ENCODE measurements around the gene GBF1.

The GBF1 gene

GRCh38 chr10:102347236-102347828, 102.0 kb downstream of the GBF1 start:
- DNase-seq (ENCODE audit: low spot score), result peak; percentile 66

- DNase-seq (ENCODE audit: low spot score), result peak; percentile 71
Measured at GRCh38 chr10:102352066-102352715, 106.9 kb downstream of the GBF1 start.

GRCh38 chr10:102354451-102354850, 109.1 kb downstream of the GBF1 start:
- no peak for DNase-seq (ENCODE audit: low spot score)

- DNase-seq (ENCODE audit: low spot score), result no peak
Measured at GRCh38 chr10:102358712-102359382, 113.5 kb downstream of the GBF1 start.

GRCh38 chr10:102367441-102367840, 122.1 kb downstream of the GBF1 start:
- no peak for DNase-seq (ENCODE audit: low spot score)

GRCh38 chr10:102368077-102368476, 122.7 kb downstream of the GBF1 start:
- DNase-seq (ENCODE audit: low spot score), result no peak

GRCh38 chr10:102371295-102371694, 126.0 kb downstream of the GBF1 start:
- DNase-seq (ENCODE audit: low spot score), result no peak

GRCh38 chr10:102375250-102375649, 129.9 kb downstream of the GBF1 start:
- no peak for DNase-seq (ENCODE audit: low spot score)

GRCh38 chr10:102375867-102376266, 130.5 kb downstream of the GBF1 start:
- no peak for DNase-seq (ENCODE audit: low spot score)

GRCh38 chr10:102376901-102377300, 131.6 kb downstream of the GBF1 start:
- no peak for DNase-seq (ENCODE audit: low spot score)

GRCh38 chr10:102379383-102379782, 134.1 kb downstream of the GBF1 start:
- DNase-seq (ENCODE audit: low spot score), result no peak

GRCh38 chr10:102381983-102382382, 136.7 kb downstream of the GBF1 start:
- DNase-seq (ENCODE audit: low spot score), result no peak

- DNase-seq (ENCODE audit: low spot score), result no peak
Measured at GRCh38 chr10:102382871-102383270, 137.5 kb downstream of the GBF1 start.

GRCh38 chr10:102384053-102384452, 138.7 kb downstream of the GBF1 start:
- DNase-seq (ENCODE audit: low spot score), result no peak

- no peak for DNase-seq (ENCODE audit: low spot score)
Measured at GRCh38 chr10:102384606-102385429, 139.5 kb downstream of the GBF1 start.

GRCh38 chr10:102389894-102390293, 144.6 kb downstream of the GBF1 start:
- no peak for DNase-seq (ENCODE audit: low spot score)

- no peak for DNase-seq (ENCODE audit: low spot score)
Measured at GRCh38 chr10:102392306-102392705, 147.0 kb downstream of the GBF1 start.

GRCh38 chr10:102393411-102394078, 148.2 kb downstream of the GBF1 start:
- no peak for DNase-seq (ENCODE audit: low spot score)

- DNase-seq (ENCODE audit: low spot score), result peak; percentile 84
Measured at GRCh38 chr10:102394079-102394800, 148.9 kb downstream of the GBF1 start.

- DNase-seq (ENCODE audit: low spot score), result no peak
Measured at GRCh38 chr10:102394801-102395399, 149.6 kb downstream of the GBF1 start.
